NCI-H2107 (cell line): ENCODE measurements around the gene AP2A1.
"Not testable (repeated sequence)": the region's sequence is repeated elsewhere in the genome, so short reads cannot be mapped to it uniquely, and the experiment has no call there.

Experiments
- DNase-seq: peaks from one replicate; lab custom pipeline; 2025; lab: John Stamatoyannopoulos, UW

Gene AP2A1

DNA sequence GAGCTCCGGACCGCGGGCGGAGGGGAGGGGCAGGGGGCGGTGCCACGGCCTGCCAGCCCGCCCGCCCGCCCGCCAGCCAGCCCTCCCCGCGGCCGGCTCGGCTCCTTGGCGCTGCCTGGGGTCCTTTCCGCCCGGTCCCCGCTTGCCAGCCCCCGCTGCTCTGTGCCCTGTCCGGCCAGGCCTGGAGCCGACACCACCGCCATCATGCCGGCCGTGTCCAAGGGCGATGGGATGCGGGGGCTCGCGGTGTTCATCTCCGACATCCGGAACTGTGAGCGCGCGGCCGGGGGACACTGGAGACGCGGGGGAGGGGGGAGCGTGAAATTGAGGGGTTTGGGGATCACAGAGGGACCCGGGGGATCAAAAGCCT, at the start of gene AP2A1:
Gene AP2A1, plus strand, starts transcription at position 72 of the 370 bp plus-strand sequence. Its CDS starts 133 bp downstream, at position 205.
- no peak for DNase-seq

- no peak for DNase-seq
Observed at GRCh38 chr19:49718511-49718910, 48.3 kb upstream of the AP2A1 start.

DNA sequence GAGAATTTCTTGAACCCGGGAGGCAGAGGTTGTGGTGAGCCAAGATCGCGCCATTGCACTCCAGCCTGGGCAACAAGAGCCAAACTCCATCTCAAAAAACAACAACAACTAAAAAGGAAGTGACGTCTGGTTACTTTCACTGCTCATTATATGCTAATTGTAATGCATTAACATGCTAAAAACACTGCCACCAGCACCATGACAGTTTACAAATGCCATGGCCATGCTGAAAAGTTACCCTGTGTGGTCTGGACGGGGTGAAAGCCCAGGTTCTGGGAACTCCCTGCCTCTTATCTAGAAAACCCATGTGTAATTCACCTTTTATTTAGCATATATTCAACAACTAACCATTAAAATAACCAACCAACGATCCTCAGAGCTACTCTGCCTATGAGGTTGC, 47.8 kb upstream of the AP2A1 start:
- no peak for DNase-seq

GRCh38 chr19:49719420-49719819, 47.4 kb upstream of the AP2A1 start:
- not testable (repeated sequence) for DNase-seq

DNA sequence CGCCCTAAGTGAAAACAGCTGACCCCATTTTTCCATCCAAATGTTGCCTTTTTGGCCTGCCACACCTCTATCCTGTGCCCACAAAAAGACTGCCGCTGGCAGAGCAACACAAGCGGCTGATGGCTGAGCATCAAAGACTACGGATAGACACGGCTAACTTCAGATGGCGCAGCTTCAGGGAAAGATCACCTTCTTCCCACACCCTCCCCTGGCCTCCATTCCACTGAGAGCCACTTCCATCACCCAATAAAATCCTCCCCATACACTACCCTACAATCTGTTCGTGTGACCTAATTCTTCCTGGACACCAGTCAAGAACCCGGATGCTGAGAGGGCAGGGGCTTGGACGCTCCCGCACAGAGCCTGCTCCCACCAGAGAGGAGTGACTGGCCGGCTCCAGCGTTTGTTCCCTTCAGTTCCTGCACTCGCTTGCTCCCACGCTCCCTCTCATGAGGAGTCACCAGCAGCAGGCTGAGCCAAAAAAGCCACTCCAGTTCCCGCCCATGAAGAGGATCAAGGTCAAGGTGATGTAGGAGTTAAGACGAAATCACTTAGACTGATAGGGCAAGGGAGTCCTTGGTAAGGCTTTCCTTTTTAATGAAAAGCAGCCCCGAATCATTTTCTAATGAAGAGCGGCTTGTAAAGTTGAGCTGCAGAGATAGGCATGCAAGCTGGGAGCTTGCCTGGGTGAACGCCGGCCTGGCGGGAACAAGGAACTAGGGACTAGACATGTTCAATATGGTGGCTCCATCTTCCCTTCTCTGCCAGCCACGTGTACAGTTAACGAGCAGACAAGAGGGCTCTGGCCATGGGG, 39.4 kb upstream of the AP2A1 start:
- DNase-seq: no peak

- no peak for DNase-seq
Observed at GRCh38 chr19:49730166-49730565, 36.6 kb upstream of the AP2A1 start.

DNA sequence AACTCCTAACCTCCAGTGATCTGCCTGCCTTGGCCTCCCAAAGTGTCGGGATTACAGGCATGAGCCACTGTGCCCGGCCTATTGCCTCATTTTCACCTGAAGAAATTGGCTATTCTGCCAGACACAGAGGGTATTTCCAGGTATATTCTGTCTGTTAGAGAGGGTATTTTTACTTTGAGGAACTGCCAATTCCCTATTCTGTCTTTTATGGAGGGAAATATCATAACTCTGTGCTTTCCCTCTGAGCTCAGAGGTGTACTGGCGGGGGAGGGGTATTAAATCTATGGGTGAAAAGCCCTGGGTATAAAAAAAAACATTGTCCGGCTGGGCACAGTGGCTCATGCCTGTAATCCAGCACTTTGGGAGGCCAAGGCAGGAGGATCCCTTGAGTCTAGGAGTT, 28.5 kb upstream of the AP2A1 start:
- no peak for DNase-seq

- DNase-seq: no peak
Observed at GRCh38 chr19:49739098-49739497, 27.7 kb upstream of the AP2A1 start.

DNA sequence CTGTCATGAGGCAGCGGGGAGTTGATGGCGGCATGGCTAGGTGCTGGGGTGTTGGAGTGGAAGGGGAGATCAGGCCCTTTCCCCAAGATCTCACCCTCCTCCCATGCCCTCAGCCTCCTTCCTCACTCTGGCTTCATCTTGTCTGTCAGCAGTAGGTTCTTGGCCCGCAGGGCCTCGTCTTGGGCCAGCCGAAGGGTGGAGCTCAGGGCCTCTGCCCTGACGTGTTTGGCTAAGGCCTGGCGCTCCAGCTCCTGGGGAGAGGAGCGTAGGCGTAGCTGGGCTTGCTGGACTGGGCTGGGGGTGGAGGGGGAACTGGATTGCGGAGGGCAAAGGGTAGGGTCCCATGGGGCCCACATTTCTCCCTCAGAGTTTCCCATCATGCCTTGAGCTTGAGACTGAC, 26.9 kb upstream of the AP2A1 start:
- no peak for DNase-seq

DNA sequence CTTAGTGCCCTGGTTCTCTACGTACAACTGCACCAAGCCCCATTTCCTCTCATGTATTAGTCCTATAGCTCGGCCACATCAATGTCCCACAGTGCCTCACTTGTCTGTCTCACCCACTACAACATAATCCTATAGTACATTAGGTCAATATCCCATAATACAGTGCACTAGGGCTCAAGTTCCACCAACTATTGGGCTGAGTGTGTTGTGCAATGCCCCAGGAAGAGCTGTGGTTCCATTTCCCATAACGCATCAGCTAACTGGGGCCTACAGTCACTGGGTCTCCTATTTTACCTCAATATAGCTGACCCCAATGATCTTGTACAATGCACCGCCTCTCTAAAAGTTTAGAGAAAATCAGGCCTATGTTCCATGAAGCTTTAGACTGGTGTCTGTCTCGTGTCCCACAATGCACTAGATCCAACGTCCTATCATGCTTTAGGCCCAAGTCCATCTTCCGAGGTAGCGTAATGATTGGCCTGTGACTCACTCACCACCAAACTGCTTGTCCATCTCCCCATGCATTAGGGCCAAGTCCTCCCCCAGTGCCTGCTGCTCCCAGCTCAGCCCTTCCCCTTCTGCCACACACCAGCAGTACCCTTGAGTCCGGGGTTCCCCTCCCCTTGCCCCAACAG, 25.5 kb upstream of the AP2A1 start:
- DNase-seq: no peak

GRCh38 chr19:49744946-49745381, 21.8 kb upstream of the AP2A1 start:
- DNase-seq: no peak

DNA sequence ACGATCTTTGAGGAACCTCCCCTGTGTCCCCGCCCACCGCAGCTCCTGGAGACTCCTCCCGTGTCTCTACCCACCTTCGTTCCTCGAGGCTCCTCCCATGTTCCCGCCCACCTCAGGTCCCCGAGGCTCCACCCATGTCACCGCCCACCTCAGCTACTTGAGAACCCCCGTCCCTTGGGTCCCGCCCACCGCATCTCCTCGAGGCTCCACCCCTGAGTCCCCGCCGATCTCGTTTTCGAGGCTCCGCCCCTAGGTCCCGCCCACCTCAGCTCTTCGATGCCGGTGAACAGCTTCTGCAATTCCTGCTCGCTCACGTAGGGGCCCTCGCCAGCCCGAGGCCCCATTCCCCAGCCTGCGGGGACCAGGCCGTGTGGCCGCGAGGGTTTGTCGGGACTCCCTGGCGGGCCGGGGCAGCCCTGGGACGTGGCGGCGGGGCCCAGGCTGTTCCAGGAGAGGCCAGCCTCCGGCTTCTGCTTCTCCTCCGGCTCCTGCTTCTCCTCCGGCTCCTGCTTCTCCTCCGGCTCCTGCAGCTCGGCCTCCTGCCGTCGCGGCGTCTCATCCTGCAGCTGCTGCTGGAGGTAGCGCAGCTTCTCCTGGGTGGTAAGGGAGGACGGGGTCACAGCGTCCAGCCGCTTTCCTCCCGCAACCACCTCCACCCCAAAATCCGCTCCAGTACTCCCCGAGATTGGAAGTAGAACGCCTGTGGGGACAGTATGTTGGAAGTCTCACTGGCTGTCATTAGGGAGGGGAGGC, 20.4 kb upstream of the AP2A1 start:
- no peak for DNase-seq

- DNase-seq: no peak
Observed at GRCh38 chr19:49749055-49749716, 17.6 kb upstream of the AP2A1 start.

DNA sequence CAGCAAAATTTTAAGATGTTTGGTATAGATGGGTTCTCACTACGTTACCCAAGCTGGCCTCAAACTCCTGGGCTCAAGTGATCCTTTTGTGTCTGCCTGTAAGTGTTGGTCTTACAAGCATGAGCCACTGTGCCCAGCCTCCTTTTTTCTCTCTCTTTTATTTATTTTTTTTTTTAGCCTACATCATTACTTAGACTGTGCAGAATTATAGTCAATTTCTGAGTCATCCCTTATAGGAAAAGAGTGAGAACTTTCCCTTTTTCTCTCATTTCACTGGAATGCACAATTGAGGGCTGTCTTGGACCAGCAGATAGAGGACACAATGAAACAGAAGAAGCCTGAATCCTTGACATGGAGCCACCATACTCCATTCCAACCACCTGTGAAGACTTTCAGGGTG, 17.0 kb upstream of the AP2A1 start:
- no peak for DNase-seq

- no peak for DNase-seq
Observed at GRCh38 chr19:49752701-49753100, 14.1 kb upstream of the AP2A1 start.

DNA sequence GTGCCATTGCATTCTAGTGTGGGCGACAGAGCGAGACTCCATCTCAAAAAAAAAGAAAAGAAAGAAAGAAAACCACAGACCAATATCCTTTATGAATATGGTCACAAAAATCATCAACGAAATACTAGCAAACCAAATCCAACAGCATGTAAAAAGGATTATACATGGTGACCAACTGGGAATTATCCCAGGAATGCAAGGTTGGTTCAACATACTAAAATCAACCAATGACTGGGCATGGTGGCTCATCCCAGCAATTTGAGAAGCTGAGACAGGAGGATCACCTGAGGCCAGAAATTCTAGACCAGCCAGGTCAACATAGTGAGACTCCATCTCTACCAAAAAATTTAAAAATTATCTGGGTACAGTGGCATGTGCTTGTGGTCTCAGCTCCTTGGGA, 10.8 kb upstream of the AP2A1 start:
- DNase-seq: no peak

GRCh38 chr19:49758292-49758691, 8.5 kb upstream of the AP2A1 start:
- DNase-seq: no peak

GRCh38 chr19:49761249-49761624, 5.6 kb upstream of the AP2A1 start:
- no peak for DNase-seq

DNA sequence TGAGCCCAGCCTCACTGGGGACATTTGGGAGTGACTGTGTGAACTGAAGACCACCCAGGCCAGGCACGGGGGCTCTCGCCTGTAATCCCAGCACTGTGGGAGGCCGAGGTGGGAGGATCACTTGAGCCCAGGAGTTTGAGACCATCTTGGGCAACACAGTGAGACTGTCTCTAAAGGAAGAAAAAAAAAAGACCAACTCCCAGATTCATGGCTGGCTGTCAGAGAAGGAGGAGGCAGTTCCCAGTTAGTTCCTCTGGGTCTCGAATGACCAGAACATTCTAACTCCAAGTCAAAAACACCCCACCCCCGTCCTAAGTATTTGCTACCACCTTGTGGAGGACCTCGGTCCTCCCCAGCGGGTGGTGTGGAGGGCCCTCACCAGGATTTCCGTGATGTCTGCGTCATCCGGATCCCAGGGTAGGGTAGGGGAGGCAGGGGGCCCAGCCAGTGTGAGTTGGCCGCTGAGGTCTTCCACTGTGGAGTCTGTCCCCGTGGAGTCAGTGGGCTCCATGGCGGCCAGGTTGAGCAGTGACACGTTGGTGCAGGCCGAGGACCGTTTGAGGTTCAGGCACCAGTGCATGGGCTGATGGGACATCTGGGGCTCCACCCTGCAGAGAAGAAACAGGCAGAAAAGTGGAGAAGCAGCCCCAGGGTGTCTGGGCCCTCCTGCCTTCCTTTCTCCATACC, 5.0 kb upstream of the AP2A1 start:
- no peak for DNase-seq

DNA sequence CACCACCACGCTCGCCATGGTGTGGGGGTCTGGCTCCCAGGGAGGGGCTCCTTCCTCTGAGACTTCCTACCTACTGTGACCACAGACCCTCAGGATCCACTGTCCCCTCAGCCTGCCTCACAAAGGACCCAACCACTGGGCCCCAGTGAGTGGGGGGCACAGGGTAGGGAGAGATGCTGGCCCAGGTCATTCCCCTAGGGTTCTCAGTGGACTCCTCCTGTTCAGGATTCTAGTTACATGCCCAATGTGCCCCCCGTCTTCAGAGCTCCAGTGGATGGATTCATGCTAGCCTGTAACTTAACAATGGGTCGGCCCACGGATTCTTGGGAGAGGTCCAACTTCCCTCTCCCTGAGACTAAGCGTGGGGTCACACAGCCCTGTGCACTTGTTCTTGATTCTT, 3.6 kb upstream of the AP2A1 start, which contains the start of gene TSKS:
Gene TSKS, minus strand, starts transcription at position 77 of the 400 bp plus-strand sequence. Its CDS starts 59 bp downstream, at position 18.
- DNase-seq: no peak

- DNase-seq: no peak
Observed at GRCh38 chr19:49764341-49764740, 2.5 kb upstream of the AP2A1 start.
